ENCODE measurements around the gene LIN7B.
"Not testable (repeated sequence)": the region's sequence is repeated elsewhere in the genome, so short reads cannot be mapped to it uniquely, and the experiment has no call there.

LIN7B gene

DNA sequence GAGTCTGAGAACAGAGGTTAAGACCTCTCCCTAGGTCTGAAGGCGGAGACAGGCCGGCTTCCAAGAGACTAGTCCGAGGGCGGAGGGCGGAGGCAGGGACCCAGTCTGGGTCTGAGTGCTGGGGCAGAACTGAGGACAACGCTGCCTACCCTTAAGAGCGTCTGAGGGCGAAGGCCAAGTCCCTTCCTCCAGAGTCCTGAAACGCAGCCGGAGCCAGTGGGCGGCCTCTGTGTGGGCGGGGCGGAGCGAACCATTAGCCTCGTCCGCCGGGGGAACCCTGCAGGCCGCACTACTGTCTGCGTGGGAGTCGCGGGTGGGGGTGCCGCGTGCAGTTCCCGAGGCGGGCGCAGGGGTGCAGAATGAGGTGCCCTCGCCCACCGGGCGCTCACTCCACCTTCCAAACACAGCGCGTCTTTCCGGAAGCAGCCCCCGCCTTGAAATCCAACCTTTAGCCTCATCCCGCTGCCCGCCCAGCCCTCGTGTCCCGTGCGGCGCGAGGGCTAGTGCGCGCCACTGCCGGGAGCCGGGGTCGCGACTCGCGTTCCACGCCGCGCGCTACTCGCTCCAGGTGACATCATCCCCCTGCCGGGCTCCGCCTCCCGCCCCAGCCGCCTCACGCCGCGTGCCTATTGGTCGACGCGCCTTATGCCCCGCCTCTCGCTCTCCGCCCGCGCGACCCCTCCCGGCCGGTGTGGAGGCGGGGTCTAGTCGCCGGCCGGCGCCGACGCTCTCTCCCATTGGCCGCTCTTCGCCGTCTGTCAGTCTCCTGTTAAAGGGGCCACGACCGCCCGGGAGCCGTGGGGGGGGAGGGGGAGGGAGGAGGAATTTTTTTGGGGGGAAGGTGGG, 4.6 kb downstream of the LIN7B start, which contains the start of gene C19orf73:
TSS of gene C19orf73 (minus strand) at position 579 of the 846 bp plus-strand sequence. CDS start at position 458, 121 bp downstream.
- peak; percentile 87 to 92 (median 89) for DNase-seq (ENCODE audit: low read depth in 4 of 4, low spot score in 1 of 4)

DNA sequence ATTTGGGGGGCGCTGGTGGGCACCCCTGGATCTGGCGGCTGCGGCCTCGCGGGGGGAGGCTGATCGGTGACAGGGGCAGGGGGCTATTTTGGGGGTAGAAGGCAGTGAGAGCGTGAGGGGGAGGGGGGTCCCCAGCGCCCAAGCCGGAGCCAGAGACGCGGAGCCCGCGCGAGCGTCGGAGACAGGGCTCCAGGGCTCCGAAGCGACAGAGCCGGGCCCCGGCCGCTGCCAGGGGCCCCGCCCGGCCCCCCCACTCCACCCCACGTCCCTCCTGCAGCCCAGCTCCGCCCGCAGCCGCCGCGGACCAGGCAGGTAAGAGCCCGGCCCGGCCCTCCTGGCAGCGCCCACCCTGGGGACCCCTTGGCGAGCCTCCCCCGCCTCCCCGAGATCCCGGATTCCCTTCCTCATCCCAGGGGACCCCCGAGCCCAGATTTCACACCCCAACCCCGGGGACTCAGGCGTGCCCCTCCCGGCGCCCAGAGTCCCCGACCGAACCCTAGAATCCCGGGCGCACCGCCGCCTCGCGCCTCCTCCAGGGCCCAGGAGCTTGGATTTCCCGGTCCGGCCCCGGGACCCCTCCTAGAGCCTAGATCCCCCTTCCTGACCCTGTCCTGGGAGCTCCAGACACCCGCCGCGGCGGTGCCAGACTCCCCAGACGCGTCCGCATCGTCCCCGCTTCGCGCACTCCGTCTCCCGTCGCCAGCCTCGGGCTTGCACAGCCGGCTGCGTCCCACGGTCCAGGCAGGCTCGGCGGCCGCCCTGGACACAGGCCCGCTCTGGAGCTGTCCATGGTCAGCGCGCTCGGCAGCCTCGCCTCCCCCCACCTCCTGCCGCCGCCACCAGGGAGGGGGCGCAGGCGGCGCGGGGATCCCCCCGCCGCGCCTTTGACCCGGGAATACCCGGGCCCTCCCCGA, 5.5 kb downstream of the LIN7B start, which contains the start of gene PPFIA3:
TSS of gene PPFIA3 (plus strand) at position 134 of the 914 bp plus-strand sequence. CDS start 8,330 bp downstream, outside the sequence.
- DNase-seq (ENCODE audit: low read depth in 4 of 4, low spot score in 1 of 4), result no peak

DNA sequence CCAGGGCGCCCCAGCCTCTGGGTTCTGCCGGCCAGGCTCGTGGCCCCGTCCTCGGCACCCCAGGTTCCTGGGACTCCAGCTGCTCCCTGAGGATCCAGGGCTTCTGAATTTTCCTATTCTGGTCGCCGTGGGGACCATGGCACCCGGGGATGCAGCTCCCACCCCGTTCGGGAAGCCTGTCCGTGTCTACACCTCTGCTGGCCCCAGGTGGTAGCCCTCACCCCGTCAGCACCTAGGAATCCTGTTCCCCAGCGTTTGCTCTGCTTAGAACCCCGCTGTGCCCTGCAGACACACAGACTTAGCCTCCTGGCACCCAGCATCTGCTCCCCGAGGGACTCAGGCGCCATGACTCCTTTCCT, 6.1 kb downstream of the LIN7B start:
- no peak for DNase-seq (ENCODE audit: low read depth in 4 of 4, low spot score in 1 of 4)

DNA sequence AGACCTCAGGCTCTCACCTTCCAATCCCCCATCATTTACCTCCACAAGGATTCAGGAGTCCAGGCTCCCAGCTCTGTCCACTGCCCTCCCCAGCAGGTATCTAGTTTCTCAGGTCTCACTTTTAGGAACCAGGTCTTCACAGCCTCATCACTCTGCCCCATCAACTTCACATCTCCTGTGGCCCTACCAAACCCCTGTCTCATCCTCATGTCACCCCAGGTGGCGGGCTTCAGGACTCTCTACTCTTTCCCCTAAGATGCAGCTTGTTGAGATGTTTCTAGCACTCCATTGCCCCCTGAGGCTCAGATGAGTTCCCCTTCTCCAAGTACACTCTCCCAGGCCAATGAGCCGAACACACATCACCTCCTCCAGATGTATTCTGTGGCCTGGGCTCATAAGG, 6.7 kb downstream of the LIN7B start:
- DNase-seq (ENCODE audit: low read depth in 4 of 4, low spot score in 1 of 4), result no peak

DNA sequence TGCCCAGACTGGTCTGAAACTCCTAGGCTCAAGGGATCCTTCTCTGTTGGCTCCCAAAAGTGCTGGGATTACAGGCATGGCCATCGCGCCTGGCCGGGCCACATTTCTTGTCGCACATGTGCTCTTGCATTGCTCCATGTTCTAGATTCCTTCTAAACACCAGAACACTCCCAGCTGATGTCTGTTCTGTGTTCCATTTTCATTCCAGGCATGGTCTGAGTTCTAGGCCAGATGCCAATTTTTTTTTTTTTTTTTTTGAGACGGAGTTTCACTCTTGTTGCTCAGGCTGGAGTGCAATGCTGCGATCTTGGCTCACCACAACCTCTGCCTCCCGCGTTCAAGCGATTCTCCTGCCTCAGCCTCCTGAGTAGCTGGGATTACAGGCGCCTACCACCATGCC, 7.7 kb downstream of the LIN7B start:
- not testable (repeated sequence) for DNase-seq (ENCODE audit: low read depth in 4 of 4, low spot score in 1 of 4)

DNA sequence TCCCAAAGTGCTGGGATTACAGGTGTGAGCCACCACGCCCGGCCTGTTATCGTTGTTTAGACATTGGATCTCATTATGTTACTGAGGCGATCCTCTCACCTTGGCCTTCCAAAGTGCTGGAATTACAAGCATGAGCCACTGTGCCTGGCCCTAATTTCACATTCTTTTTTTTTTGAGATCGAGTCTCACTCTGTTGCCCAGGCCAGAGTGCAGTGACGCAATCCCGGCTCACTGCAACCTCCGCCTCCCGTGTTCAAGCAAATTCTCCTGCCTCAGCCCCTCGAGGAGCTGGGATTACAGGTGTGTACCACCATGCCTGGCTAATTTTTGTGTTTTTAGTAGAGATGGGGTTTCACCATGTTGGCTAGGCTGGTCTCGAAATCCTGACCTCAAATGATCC, 9.1 kb downstream of the LIN7B start:
- not testable (repeated sequence) for DNase-seq (ENCODE audit: low read depth in 4 of 4, low spot score in 1 of 4)

DNA sequence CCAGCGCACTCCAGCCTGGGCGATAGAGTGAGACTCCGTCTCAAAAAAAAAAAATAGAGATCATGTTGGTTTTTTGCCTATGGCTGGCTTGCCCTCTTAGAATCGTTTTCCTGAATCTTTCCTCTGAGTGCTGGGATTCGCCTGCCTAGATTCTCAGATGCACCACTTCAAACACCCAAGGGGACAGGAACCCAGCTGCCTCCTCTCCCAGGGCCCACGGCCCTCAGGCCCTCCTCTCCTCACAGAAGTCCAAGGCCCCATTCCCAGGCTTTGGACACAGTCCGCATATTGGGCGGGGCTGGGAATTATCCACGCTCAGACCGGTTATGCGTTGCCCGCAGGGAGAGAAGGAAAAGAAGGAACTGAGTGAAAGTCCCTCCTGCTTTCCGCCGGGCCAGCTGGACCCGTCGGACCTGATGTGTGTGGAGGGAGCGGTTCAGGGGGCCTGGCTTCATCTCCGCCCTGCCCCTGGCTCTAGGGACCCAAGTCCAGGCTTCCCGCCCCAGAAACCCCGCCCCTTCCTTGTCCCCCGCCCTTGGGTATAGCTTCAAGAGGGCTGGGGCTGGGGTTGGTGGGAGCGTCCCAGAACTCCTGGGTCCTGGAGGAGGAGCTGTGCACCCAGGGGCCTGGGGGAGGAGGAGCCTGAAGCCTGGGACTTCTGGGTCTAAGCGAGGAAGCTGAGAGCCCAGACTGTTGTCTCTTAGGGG, 11.0 kb downstream of the LIN7B start:
- DNase-seq (ENCODE audit: low read depth in 4 of 4, low spot score in 1 of 4), result no peak

DNA sequence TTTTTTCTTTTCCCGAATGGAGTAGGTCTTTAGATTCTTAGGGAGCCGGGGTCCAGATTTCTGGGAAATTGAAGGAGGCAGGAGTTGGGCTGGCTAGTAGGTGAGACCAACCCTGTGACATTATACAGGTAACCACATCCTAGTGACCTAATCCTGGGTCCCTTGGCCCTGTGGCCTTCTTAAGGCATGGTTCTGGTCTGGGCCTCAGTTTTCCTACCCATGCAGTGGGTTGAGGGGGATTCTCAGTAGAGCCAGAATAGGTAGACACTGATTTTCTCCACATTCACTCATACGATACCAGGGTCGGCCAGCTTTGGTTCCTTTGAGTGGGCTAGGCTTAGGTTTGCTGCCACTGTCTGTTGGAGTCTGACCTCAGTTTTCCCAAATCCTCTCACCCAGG, 12.4 kb downstream of the LIN7B start:
- no peak for DNase-seq (ENCODE audit: low read depth in 4 of 4, low spot score in 1 of 4)

DNA sequence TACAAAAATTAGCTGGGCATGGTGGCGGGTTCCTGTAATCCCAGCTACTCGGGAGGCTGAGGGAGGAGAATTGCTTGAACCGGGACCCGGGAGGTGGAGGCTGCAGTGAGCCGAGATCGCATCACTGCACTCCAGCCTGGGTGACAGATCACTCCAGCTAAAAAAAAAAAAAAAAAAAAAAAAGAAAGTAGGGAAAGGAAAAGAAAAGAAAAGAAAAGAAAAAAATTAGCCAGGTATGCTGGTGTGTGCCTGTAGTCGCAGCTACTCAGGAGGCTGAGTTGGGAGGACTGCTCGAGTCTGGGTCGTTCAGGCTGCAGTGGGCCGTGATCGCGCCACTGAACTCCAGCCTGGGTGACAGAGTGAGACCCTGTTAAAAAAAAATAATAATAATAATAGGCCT, 13.1 kb downstream of the LIN7B start:
- not testable (repeated sequence) for DNase-seq (ENCODE audit: low read depth in 4 of 4, low spot score in 1 of 4)

DNA sequence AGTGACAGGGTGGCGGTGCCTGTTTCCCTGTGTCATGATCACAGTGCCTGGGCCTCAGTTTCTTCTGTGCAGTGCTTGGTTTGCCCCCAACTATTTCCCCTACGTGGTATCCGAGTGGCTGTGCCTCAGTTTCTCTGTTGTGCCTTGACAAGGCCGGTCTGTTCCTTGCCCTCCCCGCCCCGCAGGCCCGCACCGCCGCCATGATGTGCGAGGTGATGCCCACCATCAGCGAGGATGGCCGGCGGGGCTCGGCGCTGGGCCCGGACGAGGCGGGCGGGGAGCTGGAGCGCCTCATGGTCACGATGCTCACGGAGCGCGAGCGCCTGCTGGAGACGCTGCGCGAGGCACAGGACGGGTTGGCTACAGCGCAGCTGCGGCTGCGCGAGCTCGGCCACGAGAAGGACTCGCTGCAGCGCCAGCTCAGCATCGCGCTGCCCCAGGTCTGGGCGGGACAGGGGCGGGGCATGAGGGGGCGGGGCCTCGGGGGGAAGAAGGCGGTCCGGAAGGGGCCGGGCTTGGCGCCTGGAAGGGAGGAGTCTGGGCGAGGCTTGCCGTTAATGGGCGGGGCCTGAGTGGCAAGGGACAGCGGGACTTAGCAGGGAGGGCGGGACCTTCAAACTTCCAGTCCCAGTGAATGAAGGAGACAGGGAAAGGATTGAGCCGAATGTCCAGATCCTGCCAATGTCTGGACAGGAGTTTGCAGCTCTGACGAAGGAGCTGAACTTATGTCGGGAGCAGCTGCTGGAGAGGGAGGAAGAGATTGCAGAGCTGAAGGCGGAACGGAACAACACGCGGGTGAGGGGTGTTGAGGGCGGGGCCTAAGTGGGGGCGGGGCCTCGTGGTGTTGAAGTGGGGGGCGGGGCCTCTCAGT, 13.7 kb downstream of the LIN7B start:
- DNase-seq (ENCODE audit: low read depth in 4 of 4, low spot score in 1 of 4), result peak; percentile 86 to 93 (median 91)

DNA sequence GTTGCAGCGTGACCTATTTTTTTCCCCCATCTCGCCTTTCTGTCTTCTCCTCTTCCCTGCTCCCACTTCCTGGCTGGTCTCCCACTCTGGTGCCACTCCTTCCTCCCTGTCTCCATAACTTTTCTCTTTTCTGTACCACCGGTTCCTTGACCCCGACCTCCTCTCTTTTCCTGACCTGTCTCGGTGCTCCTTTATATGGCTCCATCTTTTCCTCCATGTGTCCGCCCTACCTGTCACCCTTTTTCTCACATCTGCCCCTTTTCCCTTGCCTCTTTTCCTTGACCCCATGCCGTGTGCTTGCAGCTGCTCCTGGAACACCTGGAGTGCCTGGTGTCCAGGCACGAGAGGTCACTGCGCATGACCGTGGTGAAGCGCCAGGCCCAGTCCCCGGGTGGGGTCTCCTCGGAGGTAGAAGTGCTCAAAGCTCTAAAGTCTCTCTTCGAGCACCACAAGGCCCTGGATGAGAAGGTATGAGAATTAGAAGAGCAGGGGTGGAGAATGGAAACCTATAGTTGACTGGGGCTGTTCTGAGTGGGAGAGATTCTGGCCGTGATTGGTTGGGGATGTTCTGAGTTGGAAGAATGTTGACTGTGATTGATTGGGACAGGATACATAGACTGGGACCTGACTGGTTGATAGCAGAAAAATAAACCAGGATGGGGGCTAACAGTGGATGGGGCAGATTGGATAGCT, 14.5 kb downstream of the LIN7B start:
- DNase-seq (ENCODE audit: low read depth in 4 of 4, low spot score in 1 of 4), result no peak

DNA sequence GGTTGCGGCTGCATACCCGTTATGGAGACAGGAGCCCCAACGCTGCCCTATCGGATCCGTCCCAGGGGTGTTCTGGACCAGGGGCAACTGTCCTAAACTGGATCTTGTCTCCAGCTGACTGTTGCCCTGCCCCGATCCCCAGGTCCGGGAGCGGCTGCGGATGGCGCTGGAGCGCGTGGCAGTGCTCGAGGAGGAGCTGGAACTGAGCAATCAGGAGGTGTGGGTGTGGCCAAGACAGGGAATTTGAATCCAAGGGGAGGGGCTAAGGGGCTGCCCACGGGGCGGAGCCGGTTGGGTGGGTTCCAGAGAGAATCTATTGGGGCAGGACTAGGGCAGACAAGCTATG, 15.0 kb downstream of the LIN7B start:
- DNase-seq (ENCODE audit: low read depth in 4 of 4, low spot score in 1 of 4), result no peak

DNA sequence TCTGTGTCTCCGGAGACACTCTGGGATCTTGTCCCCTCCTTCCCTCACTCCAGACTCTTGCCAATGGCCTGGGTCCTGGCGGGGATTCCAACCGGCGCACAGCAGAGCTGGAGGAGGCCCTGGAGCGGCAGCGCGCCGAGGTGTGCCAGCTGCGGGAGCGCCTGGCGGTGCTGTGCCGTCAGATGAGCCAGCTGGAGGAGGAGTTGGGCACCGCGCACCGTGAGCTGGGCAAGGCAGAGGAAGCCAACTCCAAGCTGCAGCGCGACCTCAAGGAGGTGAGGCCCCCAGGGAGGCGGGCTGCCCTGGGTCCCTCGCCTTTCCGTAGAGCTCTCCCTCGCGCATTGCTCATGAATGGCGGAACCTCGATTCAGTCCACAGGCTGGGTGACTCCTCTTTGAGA, 16.2 kb downstream of the LIN7B start:
- no peak for DNase-seq (ENCODE audit: low read depth in 4 of 4, low spot score in 1 of 4)

DNA sequence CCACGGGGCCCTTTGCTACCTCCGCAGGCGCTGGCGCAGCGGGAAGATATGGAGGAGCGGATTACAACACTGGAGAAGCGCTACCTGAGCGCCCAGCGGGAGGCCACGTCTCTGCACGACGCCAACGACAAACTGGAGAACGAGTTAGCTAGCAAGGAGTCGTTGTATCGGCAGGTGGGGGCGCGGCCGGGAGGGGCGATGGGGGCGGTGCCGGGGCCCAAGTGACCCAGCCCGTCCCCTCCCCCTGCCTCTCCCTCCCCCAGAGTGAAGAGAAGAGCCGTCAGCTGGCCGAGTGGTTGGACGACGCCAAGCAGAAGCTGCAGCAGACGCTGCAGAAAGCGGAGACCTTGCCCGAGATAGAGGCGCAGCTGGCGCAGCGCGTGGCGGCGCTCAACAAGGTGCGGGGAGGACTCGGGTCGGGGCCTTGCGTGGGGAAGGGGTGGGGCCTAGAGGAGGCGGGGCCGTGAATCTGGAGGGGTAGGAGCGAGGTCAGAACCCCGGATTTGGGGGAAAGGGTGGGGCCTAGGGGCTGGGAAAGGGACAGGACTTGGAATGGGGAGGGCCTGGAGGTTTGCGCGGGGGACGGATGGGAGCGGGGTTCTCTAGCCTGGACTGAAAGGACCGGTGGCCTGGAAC, 18.9 kb downstream of the LIN7B start:
- peak in 1 of 4 experiments; percentile 15 for DNase-seq (ENCODE audit: low read depth in 4 of 4, low spot score in 1 of 4)

DNA sequence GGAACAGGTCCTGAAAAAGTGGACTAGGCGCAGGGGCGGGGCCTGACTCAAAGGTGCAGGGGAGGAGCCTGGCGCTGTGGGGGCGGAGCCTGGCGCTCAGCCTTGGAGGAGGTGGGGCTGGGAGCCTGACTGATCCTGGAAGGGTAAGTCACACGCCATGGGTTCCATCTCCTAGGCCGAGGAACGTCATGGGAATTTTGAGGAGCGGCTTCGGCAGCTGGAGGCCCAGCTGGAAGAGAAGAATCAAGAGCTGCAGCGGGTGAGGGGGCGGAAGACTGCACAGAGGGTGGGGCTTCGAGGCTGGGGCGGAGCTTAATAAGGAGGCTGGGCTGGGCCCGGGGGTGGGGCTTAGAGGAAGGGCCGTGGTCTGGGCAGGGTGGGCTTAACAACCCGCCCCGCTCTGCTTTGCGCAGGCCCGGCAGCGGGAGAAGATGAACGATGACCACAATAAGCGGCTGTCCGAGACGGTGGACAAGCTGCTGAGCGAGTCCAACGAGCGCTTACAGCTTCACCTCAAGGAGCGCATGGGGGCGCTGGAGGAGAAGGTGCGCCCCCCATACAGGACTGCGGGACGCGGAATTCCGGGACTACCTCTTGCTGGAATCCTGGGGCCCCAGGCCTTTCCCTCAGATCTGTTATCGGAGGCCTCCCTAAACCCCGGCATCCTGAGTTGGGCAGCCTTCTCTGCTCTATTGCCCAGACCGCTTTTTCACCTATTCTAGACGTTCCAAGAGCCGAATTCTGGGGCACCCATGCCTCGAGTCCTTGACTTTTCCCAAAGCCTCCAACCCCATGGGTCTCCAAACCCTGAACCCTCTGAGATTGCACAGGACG, 19.7 kb downstream of the LIN7B start:
- peak in 1 of 4 experiments; percentile 35 for DNase-seq (ENCODE audit: low read depth in 4 of 4, low spot score in 1 of 4)

DNA sequence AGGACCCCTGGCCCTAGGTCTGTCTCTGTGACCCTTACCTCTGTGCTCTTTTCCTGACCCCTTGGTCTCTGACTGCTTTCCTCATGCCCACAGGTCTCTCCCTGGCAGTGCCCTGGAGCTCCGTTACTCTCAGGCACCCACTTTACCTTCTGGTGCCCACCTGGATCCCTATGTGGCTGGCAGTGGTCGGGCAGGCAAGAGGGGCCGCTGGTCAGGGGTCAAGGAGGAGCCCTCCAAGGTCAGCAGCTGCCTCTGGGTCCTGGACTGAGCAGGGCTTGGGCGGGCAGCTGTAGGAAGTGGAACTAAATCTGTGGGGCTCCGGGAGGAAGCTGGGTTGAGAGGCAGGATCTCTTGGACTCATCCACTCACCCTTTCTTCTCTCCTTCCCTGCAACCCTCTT, 21.5 kb downstream of the LIN7B start:
- no peak for DNase-seq (ENCODE audit: low read depth in 4 of 4, low spot score in 1 of 4)

DNA sequence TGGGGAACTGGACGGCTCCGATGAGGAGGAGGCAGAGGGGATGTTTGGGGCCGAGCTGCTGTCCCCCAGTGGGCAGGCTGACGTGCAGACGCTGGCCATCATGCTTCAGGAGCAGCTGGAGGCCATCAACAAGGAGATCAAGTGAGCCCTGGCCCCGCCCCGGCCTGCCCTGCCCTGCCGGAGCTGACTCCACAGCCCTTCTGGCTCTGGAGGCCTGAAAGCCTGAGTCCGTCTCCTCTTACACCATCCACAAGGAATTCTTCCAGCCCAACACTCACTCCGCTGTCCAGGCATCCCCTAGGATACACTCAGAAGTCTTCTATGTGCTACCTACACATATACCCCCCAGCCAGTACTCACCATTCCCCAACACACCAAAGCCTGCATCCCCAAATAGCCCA, 22.6 kb downstream of the LIN7B start:
- DNase-seq (ENCODE audit: low read depth in 4 of 4, low spot score in 1 of 4), result no peak

DNA sequence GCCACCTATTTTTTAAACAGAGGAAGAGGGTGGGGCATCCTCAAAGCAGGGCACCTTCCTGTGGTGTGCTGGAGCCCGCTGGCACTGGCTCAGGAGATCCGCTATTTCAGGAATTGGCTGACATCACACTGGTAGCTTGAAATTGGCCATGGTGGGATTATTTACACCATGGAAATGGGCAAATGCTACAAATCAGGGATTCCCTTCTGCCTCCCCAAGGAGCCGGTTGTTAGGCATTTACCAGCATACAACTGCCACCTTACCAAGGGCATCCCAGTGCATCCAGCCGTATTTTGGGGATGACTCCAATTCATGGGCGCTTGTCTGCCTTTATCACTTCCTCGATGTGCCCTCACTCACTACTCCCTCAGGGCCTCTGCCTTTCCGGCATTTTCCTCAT, 26.8 kb downstream of the LIN7B start:
- DNase-seq (ENCODE audit: low read depth in 4 of 4, low spot score in 1 of 4), result no peak
